Fibroblast of villous mesenchyme (primary cell): Measurements from ENCODE around the gene SLC43A2. TPM values are rescaled to one million over a fixed set of nuclear protein-coding genes. Genes with fewer than 3 reads are reported as not detected.
A peak's percentile ranks its signal among the peaks of the same experiment; 100 is the strongest.

Experiments used
- DNase-seq: peaks from one replicate; pipeline ENCODE4 v3.0.0-alpha.2; 2010; ENCODE audit warnings: low read depth
- H3K4me3 ChIP-seq: 2 replicates; pipeline ENCODE4 v1.5.1; 2011; ENCODE audit warnings: low read depth, mild to moderate bottlenecking, low read length
- CTCF ChIP-seq: IDR thresholded peaks from 2 replicates; pipeline ENCODE4 v1.5.1; 2012; ENCODE audit warnings: low read depth, mild to moderate bottlenecking, low read length; ENCODE audit not compliant: insufficient read depth
- total RNA-seq: library from RNA; depleted of rRNA; stranded (reverse); fragments of >200 nt; gene quantifications from 2 replicates; pipeline ENCODE4 v1.2.3, GENCODE V29; 2012

The SLC43A2 gene
- total RNA-seq, 1 donor, result 8.6 TPM

DNA sequence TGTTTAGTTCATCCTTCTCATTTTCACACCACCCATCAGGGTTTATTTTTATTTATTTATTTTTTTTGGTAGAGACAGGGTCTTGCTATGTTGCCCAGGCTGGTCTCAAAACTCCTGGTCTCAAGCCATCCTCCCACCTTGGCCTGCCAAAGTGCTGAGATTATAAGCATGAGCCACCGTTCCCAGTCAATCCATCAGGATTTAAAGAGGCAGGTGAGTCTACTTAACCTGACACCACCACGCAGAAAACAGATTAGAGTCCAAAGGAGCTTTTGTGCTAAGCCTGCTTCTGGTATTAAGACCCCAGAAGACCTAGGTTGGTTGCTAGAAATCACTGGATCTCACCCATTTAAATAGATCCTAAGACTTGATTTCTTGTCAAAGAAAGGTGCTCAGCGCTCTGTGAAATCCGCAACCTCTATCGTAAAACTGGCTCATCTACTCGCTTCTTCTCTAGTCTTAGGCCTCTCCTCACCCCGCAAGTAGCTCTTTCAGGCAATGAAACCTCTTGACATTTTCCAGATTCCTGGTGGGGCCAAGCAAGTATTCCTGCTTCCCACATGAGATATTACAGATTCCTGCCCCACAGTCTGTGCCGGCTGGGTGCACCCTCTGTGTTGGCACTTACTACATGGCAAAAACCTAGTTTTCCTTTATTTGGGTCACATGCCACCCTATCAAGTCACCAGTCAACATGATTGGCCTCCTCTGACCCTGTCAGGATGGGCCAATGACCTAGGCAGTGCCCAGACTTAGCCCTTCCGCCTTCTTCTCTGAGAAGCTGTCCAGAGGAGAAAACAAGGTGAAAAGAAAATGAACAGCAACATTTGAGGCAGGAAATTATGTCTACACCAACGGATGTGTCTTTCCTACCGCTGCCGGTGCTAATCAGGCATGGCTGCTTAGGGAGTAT lies 75.0 kb downstream of the SLC43A2 start:
- H3K4me3 ChIP-seq, result no peak overlapping the region
- peak; percentile 55 for DNase-seq
- TF ChIP-seq CTCF, result no peak

GRCh38 chr17:1552932-1553331 lies 75.7 kb downstream of the SLC43A2 start:
- H3K4me3 ChIP-seq, result no peak overlapping the region
- no peak for TF ChIP-seq CTCF
- DNase-seq, result no peak

DNA sequence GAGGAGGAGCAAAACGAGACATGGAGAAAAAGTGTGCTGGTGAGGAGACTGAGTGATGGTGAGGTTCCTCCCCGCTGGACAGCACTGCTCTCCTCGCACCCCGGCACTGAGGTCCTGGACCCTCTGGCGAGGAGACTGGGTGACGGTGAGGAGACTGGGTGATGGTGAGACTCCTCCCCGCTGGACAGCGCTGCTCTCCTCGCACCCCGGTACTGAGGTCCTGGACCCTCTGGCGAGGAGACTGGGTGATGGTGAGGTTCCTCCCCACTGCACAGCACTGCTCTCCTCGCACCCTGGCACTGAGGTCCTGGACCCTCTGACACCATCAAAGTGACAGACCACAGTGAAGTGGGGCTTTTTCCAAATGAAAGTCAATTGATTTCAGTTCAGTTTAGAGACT lies 76.9 kb downstream of the SLC43A2 start:
- TF ChIP-seq CTCF, result no peak
- no peak for DNase-seq
- H3K4me3 ChIP-seq, result no peak overlapping the region

DNA sequence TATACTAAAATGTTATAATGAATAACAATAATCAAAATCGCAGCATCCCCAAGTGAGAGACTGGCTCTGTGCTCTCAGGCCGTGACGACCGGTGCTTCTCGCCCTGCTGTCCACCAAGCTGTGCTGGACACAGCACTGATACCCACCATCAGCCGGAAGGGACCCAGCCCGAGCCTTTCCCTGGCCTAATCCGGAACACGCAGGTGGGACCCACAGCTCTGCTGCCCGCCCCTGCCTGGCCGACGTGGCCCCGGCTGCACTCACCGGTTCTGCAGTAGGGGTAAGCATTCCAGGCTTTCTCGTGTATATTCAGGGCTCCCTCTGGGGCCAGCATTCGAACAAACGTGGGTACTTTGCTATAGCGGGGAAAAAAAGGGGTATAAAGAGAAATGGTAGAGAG lies 80.6 kb downstream of the SLC43A2 start:
- H3K4me3 ChIP-seq, result no peak overlapping the region
- TF ChIP-seq CTCF, result no peak
- DNase-seq, result no peak

DNA sequence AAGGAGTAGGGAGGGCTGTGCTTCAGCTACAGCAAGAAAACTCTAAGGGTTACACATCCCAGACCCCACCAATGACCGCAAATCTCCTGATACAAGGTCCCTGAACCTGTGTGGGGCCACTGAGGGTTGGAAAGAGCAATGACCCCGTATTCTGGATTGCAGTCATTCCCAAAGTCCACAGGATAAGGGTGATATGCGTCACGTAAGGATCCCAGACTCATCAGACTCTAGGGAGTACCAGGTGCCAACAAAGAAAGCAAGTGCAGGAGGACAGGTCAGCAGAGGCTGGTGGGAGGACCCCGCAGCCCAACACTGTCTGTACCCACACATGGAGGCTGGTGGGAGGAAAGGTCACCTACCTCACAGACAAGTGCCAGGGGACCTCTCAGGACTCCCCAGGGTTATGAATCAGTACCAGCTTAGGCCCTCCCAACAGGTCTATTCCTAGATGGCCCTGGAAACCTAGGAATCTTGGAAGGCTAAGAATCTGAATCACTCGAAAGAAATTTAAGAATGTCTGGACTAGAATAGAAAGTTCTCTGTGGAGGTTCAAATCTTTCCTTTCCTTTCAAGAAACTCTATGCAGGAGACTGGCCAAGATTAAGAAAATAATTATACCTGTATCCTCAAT lies 82.2 kb downstream of the SLC43A2 start:
- H3K4me3 ChIP-seq, result no peak overlapping the region
- DNase-seq, result no peak
- no peak for TF ChIP-seq CTCF

- no peak for TF ChIP-seq CTCF
- no peak for DNase-seq
- no peak overlapping the region for H3K4me3 ChIP-seq
Observed at GRCh38 chr17:1545618-1546017, 83.0 kb downstream of the SLC43A2 start.
